H1 (cell line): ENCODE data around the gene KRT12. TPM values are rescaled to one million over a fixed set of nuclear protein-coding genes. Genes with fewer than 3 reads are reported as not detected.

ENCODE experiments used
- ASH2L ChIP-seq: fragments of 200-600, 300-600 bp; sonication (generic); IDR thresholded peaks from one replicate; pipeline ENCODE4 v1.7.1; 2017; ENCODE audit warnings: low read length
- EP300 ChIP-seq, 2 experiments: IDR thresholded peaks; 1 replicate in 1 of 2; 2 replicates in 1 of 2; pipeline ENCODE4 v1.6.1; 2011 to 2012; ENCODE audit warnings: low read depth in 2 of 2, low read length in 2 of 2, mild to moderate bottlenecking in 2 of 2, borderline replicate concordance in 1 of 2, inconsistent platforms in 1 of 2, moderate library complexity in 1 of 2
- GTF2F1 ChIP-seq: IDR thresholded peaks from 2 replicates; pipeline ENCODE4 v1.6.1; 2012; ENCODE audit warnings: low read depth, low read length, improper control_type of control experiment, borderline replicate concordance
- SAP30 ChIP-seq: fragments of 300-600 bp; sonication (generic); IDR thresholded peaks from 2 replicates; pipeline ENCODE4 v1.7.1; 2012; ENCODE audit warnings: low read length, moderate library complexity, mild to moderate bottlenecking, inconsistent platforms; ENCODE audit not compliant: insufficient read depth, insufficient replicate concordance
- SIN3A ChIP-seq, 2 experiments: IDR thresholded peaks in 1 of 2; conservative IDR thresholded peaks in 1 of 2; 2 replicates each; pipeline ENCODE4 v1.6.1; 2011 to 2012; ENCODE audit warnings: low read length in 2 of 2, improper control_type of control experiment in 1 of 2, low read depth in 1 of 2, mild to moderate bottlenecking in 1 of 2
- SIX5 ChIP-seq: IDR thresholded peaks from 2 replicates; pipeline ENCODE4 v1.6.1; 2011; ENCODE audit warnings: mild to moderate bottlenecking, low read depth, low read length
- SP4 ChIP-seq: IDR thresholded peaks from 2 replicates; pipeline ENCODE4 v1.6.1; 2012; ENCODE audit warnings: low read length, inconsistent platforms
- polyA plus RNA-seq, 7 experiments: library from polyadenylated mRNA; depleted of rRNA in 3 of 7; stranded (reverse) in 5 of 7; unstranded in 2 of 7; fragments of >200 nt in 5 of 7; fragments of 200-250 nt in 2 of 7; gene quantifications; 1 replicate in 5 of 7; 2 replicates in 1 of 7; 4 replicates in 1 of 7; pipeline versions ENCODE4 v1.2.1 to v1.2.3, GENCODE V29; 2011 to 2013; ENCODE audit warnings: missing spikeins in 2 of 7, mixed read lengths in 2 of 7
- total RNA-seq: library from RNA; stranded (reverse); fragmentation: NEBNext Ultra II Directional; extraction: Animal tissue kit (Norgen Biotek cat#: 25700); gene quantifications from 2 replicates; pipeline ENCODE4 v1.2.1, GENCODE V29; 2021
- TF ChIP-seq, protein P1 (sequence below): fragments of 300-600 bp; sonication (generic); IDR thresholded peaks from 2 replicates; pipeline ENCODE4 v1.7.1; 2012; ENCODE audit warnings: low read length, moderate library complexity, mild to moderate bottlenecking, inconsistent platforms; ENCODE audit not compliant: insufficient replicate concordance

Gene KRT12
- total and polyA plus RNA-seq, 2 of the 8 experiments (the other 6 are each of a cell fraction or from before 2014, with no cell fraction given): not detected

DNA sequence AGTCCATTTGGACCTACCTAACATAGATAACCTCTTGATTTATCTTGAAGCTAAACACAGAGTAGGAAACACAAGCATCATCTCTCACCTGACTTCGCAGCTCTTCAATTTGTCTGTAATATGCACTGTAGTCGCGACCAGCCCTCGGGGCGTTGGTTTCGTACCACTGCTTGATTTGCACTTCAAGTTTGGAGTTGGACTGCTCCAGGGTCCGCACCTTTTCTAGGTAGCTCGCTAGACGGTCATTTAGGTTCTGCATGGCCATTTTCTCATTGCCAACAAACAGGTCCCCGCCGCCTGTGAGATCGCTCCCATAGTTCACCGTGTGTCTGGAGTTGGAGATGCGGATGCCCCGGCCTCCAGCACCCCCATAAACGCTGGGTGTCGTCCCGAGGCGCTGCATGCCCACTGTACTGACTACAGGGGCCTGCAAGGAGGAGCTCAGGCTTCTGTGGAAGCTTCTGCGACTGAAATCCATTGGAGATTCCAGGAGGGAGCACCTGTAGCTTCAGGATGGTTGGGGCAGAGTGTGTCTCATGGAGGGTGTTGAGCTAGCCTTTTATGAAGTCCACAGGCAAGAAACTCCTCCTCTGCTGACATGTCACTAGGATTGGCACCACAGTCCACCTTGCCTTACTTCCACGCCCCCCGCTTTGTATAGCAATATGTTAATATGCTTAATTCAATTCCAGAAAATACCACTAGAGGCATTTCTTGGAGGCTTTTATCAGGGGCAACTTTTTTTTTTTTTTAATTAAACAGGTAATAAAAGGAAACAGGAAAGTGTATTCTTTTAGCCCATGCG is 17.9 kb upstream of the KRT12 start, which contains the start of gene KRT20 (continued):
- TF ChIP-seq, protein P1, sequence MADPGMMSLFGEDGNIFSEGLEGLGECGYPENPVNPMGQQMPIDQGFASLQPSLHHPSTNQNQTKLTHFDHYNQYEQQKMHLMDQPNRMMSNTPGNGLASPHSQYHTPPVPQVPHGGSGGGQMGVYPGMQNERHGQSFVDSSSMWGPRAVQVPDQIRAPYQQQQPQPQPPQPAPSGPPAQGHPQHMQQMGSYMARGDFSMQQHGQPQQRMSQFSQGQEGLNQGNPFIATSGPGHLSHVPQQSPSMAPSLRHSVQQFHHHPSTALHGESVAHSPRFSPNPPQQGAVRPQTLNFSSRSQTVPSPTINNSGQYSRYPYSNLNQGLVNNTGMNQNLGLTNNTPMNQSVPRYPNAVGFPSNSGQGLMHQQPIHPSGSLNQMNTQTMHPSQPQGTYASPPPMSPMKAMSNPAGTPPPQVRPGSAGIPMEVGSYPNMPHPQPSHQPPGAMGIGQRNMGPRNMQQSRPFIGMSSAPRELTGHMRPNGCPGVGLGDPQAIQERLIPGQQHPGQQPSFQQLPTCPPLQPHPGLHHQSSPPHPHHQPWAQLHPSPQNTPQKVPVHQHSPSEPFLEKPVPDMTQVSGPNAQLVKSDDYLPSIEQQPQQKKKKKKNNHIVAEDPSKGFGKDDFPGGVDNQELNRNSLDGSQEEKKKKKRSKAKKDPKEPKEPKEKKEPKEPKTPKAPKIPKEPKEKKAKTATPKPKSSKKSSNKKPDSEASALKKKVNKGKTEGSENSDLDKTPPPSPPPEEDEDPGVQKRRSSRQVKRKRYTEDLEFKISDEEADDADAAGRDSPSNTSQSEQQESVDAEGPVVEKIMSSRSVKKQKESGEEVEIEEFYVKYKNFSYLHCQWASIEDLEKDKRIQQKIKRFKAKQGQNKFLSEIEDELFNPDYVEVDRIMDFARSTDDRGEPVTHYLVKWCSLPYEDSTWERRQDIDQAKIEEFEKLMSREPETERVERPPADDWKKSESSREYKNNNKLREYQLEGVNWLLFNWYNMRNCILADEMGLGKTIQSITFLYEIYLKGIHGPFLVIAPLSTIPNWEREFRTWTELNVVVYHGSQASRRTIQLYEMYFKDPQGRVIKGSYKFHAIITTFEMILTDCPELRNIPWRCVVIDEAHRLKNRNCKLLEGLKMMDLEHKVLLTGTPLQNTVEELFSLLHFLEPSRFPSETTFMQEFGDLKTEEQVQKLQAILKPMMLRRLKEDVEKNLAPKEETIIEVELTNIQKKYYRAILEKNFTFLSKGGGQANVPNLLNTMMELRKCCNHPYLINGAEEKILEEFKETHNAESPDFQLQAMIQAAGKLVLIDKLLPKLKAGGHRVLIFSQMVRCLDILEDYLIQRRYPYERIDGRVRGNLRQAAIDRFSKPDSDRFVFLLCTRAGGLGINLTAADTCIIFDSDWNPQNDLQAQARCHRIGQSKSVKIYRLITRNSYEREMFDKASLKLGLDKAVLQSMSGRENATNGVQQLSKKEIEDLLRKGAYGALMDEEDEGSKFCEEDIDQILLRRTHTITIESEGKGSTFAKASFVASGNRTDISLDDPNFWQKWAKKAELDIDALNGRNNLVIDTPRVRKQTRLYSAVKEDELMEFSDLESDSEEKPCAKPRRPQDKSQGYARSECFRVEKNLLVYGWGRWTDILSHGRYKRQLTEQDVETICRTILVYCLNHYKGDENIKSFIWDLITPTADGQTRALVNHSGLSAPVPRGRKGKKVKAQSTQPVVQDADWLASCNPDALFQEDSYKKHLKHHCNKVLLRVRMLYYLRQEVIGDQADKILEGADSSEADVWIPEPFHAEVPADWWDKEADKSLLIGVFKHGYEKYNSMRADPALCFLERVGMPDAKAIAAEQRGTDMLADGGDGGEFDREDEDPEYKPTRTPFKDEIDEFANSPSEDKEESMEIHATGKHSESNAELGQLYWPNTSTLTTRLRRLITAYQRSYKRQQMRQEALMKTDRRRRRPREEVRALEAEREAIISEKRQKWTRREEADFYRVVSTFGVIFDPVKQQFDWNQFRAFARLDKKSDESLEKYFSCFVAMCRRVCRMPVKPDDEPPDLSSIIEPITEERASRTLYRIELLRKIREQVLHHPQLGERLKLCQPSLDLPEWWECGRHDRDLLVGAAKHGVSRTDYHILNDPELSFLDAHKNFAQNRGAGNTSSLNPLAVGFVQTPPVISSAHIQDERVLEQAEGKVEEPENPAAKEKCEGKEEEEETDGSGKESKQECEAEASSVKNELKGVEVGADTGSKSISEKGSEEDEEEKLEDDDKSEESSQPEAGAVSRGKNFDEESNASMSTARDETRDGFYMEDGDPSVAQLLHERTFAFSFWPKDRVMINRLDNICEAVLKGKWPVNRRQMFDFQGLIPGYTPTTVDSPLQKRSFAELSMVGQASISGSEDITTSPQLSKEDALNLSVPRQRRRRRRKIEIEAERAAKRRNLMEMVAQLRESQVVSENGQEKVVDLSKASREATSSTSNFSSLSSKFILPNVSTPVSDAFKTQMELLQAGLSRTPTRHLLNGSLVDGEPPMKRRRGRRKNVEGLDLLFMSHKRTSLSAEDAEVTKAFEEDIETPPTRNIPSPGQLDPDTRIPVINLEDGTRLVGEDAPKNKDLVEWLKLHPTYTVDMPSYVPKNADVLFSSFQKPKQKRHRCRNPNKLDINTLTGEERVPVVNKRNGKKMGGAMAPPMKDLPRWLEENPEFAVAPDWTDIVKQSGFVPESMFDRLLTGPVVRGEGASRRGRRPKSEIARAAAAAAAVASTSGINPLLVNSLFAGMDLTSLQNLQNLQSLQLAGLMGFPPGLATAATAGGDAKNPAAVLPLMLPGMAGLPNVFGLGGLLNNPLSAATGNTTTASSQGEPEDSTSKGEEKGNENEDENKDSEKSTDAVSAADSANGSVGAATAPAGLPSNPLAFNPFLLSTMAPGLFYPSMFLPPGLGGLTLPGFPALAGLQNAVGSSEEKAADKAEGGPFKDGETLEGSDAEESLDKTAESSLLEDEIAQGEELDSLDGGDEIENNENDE: no peak
- TF ChIP-seq EP300 (IDR thresholded peaks at IDR 0.05; ENCODE audit: borderline replicate concordance in 1 of 2, low read depth in 2 of 2, low read length in 2 of 2) (no peak), SAP30 (no peak), SIN3A (conservative IDR thresholded peaks at IDR 0.05 in 1 of 2, IDR thresholded peaks at IDR 0.05 in 1 of 2; ENCODE audit: low read depth in 1 of 2, low read length in 2 of 2) (no peak), SP4 (no peak), GTF2F1 (no peak), SIX5 (no peak), ASH2L (no peak)
